K562 (cell line): ENCODE measurements around the gene NDRG3. TPM values are rescaled to one million over a fixed set of nuclear protein-coding genes. Genes with fewer than 3 reads are reported as not detected.

Source experiments
- CTBP1 ChIP-seq: fragments of 450-650 bp; IDR thresholded peaks from 2 replicates; pipeline ENCODE4 v1.6.1; 2016; ENCODE audit warnings: borderline replicate concordance
- ESRRA ChIP-seq: fragments of 450-650 bp; IDR thresholded peaks from 2 replicates; pipeline ENCODE4 v1.6.1; 2014; ENCODE audit warnings: low read depth, mild to moderate bottlenecking, moderate library complexity, borderline replicate concordance
- MYC ChIP-seq, 2 experiments: fragments of 250-450 bp in 1 of 2; sonication (Bioruptor Pico) in 1 of 2; IDR thresholded peaks; 2 replicates each; pipeline versions ENCODE4 v1.5.1 to v1.6.1; 2012 to 2021; ENCODE audit warnings: low read depth in 2 of 2, borderline replicate concordance in 1 of 2, improper control_type of control experiment in 1 of 2, low read length in 1 of 2, mild to moderate bottlenecking in 1 of 2, moderate library complexity in 1 of 2
- NR2C1 ChIP-seq, 2 experiments: fragments of 450-650 bp; IDR thresholded peaks; 2 replicates each; pipeline ENCODE4 v1.6.1; 2017; ENCODE audit warnings: mild to moderate bottlenecking in 2 of 2, antibody characterized with exemption in 1 of 2, inconsistent platforms in 1 of 2, missing compliant biosample characterization in 1 of 2, missing genetic modification characterization in 1 of 2
- RFX5 ChIP-seq: IDR thresholded peaks from 2 replicates; pipeline ENCODE4 v1.6.1; 2011; ENCODE audit warnings: low read depth, mild to moderate bottlenecking, improper control_type of control experiment, low read length
- SMARCC2 ChIP-seq: fragments of 450-650 bp; IDR thresholded peaks from 2 replicates; pipeline ENCODE4 v1.6.1; 2017; ENCODE audit warnings: antibody characterized with exemption, moderate library complexity, mild to moderate bottlenecking, low read depth
- TAF1 ChIP-seq: IDR thresholded peaks from 2 replicates; pipeline ENCODE4 v1.6.1; 2011; ENCODE audit warnings: mild to moderate bottlenecking, low read length, moderate library complexity; ENCODE audit not compliant: insufficient read depth, control insufficient read depth, severe bottlenecking; ENCODE audit errors: extremely low read depth
- TAF9B ChIP-seq: fragments of 450-650 bp; IDR thresholded peaks from 2 replicates; pipeline ENCODE4 v1.6.1; 2018; ENCODE audit warnings: mild to moderate bottlenecking; ENCODE audit not compliant: partially characterized antibody
- TBL1XR1 ChIP-seq, 2 experiments: IDR thresholded peaks; 2 replicates each; pipeline ENCODE4 v1.6.1; 2012; ENCODE audit warnings: improper control_type of control experiment in 2 of 2, low read length in 2 of 2, mild to moderate bottlenecking in 1 of 2
- ZC3H11A ChIP-seq: IDR thresholded peaks from 2 replicates; pipeline ENCODE4 v1.6.1; 2012; ENCODE audit warnings: low read depth, low read length, improper control_type of control experiment
- ZKSCAN8 ChIP-seq: fragments of 200-800 bp; sonication (Bioruptor generic); IDR thresholded peaks from 2 replicates; pipeline ENCODE4 v1.6.1; 2016; ENCODE audit warnings: missing genetic modification characterization, missing compliant biosample characterization
- ZNF384 ChIP-seq: IDR thresholded peaks from 2 replicates; pipeline ENCODE4 v1.6.1; 2012; ENCODE audit warnings: low read depth, low read length, improper control_type of control experiment
- polyA plus RNA-seq, 8 experiments: library from polyadenylated mRNA; depleted of rRNA in 4 of 8; stranded (reverse) in 5 of 8; unstranded in 3 of 8; fragments of >200 nt; fragmentation: Nextera tagmentation in 2 of 8; fragmentation: Illumina TruSeq in 1 of 8; extraction: Ambion mirVana in 2 of 8; extraction: Trizol in 1 of 8; gene quantifications; 2 replicates each; pipeline versions ENCODE4 v1.2.1 to v1.2.3, GENCODE V29; 2011 to 2014; ENCODE audit warnings: inconsistent platforms in 1 of 8, missing spikeins in 1 of 8
- total RNA-seq, 7 experiments: library from RNA; depleted of rRNA in 6 of 7; stranded (reverse); fragments of >200 nt in 6 of 7; fragmentation: Illumina TruSeq in 2 of 7; extraction: Trizol in 2 of 7; gene quantifications; 2 replicates each; pipeline versions ENCODE4 v1.2.1 to v1.2.3, GENCODE V29; 2011 to 2021; ENCODE audit warnings: low replicate concordance in 1 of 7
- TF ChIP-seq, protein P1 (sequence below): sonication (generic); formaldehyde crosslinking; IDR thresholded peaks from 2 replicates; pipeline ENCODE4 v1.8.0; 2022; ENCODE audit warnings: missing genetic modification reagents, mild to moderate bottlenecking, moderate library complexity, borderline replicate concordance
- TF ChIP-seq, protein P2 (sequence below), 2 experiments: fragments of 450-650 bp in 1 of 2; sonication (generic) in 1 of 2; formaldehyde crosslinking in 1 of 2; IDR thresholded peaks in 1 of 2; conservative IDR thresholded peaks in 1 of 2; 2 replicates each; pipeline versions ENCODE4 v1.6.1 to v1.8.1; 2016 to 2023; ENCODE audit warnings: mild to moderate bottlenecking in 2 of 2, moderate library complexity in 2 of 2, inconsistent platforms in 1 of 2, missing genetic modification reagents in 1 of 2
- TF ChIP-seq, protein P3 (sequence below): fragments of 200-800 bp; sonication (Bioruptor generic); IDR thresholded peaks from 2 replicates; pipeline ENCODE4 v1.6.1; 2017; ENCODE audit warnings: missing genetic modification characterization, missing compliant biosample characterization
- TF ChIP-seq, protein P4 (sequence below): fragments of 450-650 bp; IDR thresholded peaks from 2 replicates; pipeline ENCODE4 v1.6.1; 2016; ENCODE audit warnings: mild to moderate bottlenecking

The NDRG3 gene
- total and polyA plus RNA-seq, 9 of the 15 experiments (the other 6 are each of a cell fraction or from before 2014, with no cell fraction given) = 14.6 to 39.4 (median 24.4) TPM

GRCh38 chr20:36605399-36606157, 140.3 kb downstream of the NDRG3 start, which contains the start of gene RAB5IF (continued):
- TF ChIP-seq, protein P1, sequence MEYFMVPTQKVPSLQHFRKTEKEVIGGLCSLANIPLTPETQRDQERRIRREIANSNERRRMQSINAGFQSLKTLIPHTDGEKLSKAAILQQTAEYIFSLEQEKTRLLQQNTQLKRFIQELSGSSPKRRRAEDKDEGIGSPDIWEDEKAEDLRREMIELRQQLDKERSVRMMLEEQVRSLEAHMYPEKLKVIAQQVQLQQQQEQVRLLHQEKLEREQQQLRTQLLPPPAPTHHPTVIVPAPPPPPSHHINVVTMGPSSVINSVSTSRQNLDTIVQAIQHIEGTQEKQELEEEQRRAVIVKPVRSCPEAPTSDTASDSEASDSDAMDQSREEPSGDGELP (CRISPR knock-in tag) = peak; percentile 90
- peak; percentile 51 for TF ChIP-seq TAF1
- peak; percentile 83 for TF ChIP-seq MYC (IDR thresholded peaks at IDR 0.05; ENCODE audit: low read depth, low read length)
- TF ChIP-seq MYC (CRISPR knock-in tag; IDR thresholded peaks at IDR 0.05; ENCODE audit: borderline replicate concordance, low read depth) = no peak
- 0 out of 2 replicates have a peak, but pooled peaks have one; percentile 59 for TF ChIP-seq ZKSCAN8 (CRISPR knock-in tag)
- TF ChIP-seq, protein P2, sequence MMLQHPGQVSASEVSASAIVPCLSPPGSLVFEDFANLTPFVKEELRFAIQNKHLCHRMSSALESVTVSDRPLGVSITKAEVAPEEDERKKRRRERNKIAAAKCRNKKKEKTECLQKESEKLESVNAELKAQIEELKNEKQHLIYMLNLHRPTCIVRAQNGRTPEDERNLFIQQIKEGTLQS (IDR thresholded peaks at IDR 0.05) = peak; percentile 100
- TF ChIP-seq, protein P2 (CRISPR knock-in tag; conservative IDR thresholded peaks at IDR 0.05) = 0 out of 2 replicates have a peak, but pooled peaks have one; percentile 24
- TF ChIP-seq TAF9B = peak; percentile 19
- peak; percentile 50; the same call in 1 of the 2 replicates for TF ChIP-seq RFX5
- TF ChIP-seq, protein P3, sequence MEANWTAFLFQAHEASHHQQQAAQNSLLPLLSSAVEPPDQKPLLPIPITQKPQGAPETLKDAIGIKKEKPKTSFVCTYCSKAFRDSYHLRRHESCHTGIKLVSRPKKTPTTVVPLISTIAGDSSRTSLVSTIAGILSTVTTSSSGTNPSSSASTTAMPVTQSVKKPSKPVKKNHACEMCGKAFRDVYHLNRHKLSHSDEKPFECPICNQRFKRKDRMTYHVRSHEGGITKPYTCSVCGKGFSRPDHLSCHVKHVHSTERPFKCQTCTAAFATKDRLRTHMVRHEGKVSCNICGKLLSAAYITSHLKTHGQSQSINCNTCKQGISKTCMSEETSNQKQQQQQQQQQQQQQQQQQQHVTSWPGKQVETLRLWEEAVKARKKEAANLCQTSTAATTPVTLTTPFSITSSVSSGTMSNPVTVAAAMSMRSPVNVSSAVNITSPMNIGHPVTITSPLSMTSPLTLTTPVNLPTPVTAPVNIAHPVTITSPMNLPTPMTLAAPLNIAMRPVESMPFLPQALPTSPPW (CRISPR knock-in tag) = peak; percentile 80
- TF ChIP-seq, protein P4, sequence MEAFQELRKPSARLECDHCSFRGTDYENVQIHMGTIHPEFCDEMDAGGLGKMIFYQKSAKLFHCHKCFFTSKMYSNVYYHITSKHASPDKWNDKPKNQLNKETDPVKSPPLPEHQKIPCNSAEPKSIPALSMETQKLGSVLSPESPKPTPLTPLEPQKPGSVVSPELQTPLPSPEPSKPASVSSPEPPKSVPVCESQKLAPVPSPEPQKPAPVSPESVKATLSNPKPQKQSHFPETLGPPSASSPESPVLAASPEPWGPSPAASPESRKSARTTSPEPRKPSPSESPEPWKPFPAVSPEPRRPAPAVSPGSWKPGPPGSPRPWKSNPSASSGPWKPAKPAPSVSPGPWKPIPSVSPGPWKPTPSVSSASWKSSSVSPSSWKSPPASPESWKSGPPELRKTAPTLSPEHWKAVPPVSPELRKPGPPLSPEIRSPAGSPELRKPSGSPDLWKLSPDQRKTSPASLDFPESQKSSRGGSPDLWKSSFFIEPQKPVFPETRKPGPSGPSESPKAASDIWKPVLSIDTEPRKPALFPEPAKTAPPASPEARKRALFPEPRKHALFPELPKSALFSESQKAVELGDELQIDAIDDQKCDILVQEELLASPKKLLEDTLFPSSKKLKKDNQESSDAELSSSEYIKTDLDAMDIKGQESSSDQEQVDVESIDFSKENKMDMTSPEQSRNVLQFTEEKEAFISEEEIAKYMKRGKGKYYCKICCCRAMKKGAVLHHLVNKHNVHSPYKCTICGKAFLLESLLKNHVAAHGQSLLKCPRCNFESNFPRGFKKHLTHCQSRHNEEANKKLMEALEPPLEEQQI = no peak
- TF ChIP-seq SMARCC2 = 0 out of 2 replicates have a peak, but pooled peaks have one; percentile 14
- peak; percentile 84 for TF ChIP-seq CTBP1
- TF ChIP-seq TBL1XR1 (IDR thresholded peaks at IDR 0.05; ENCODE audit: low read length in 2 of 2) = peak in 1 of 2 experiments; percentile 51; a peak in 1 of 4 replicates
- peak; percentile 24; the same call in 1 of the 2 replicates for TF ChIP-seq NR2C1 (IDR thresholded peaks at IDR 0.05)
- no peak for TF ChIP-seq NR2C1 (tag; IDR thresholded peaks at IDR 0.05)
- TF ChIP-seq ZNF384 = peak; percentile 55; the same call in 1 of the 2 replicates
- TF ChIP-seq ESRRA = peak; percentile 69; the same call in 1 of the 2 replicates
- TF ChIP-seq ZC3H11A = no peak
